HG03378 (cell line): ENCODE measurements around the gene HSPA4.
"Not testable (repeated sequence)": the region's sequence is repeated elsewhere in the genome, so short reads cannot be mapped to it uniquely, and the experiment has no call there.

Experiments
- ATAC-seq: cut with Tn5 transposase; IDR thresholded peaks from one replicate; pipeline ENCODE4 v1.9.1; 2021; ENCODE audit warnings: mild to moderate bottlenecking, moderate library complexity; ENCODE audit not compliant: unreplicated experiment

The HSPA4 gene

GRCh38 chr5:133121611-133122150 is 69.9 kb downstream of the HSPA4 start:
- ATAC-seq: no peak

- ATAC-seq: no peak
These were observed 70.9 kb downstream of the HSPA4 start for GRCh38 chr5:133122711-133123110.

GRCh38 chr5:133123297-133123696 is 71.5 kb downstream of the HSPA4 start:
- no peak for ATAC-seq

GRCh38 chr5:133124891-133125290 is 73.1 kb downstream of the HSPA4 start:
- ATAC-seq: no peak

- no peak for ATAC-seq
These were observed 76.3 kb downstream of the HSPA4 start for GRCh38 chr5:133128066-133128465.

- no peak for ATAC-seq
These were observed 77.5 kb downstream of the HSPA4 start for GRCh38 chr5:133129289-133129688.

- no peak for ATAC-seq
These were observed 78.1 kb downstream of the HSPA4 start for GRCh38 chr5:133129950-133130349.

GRCh38 chr5:133130387-133131118 is 78.7 kb downstream of the HSPA4 start:
- no peak for ATAC-seq

- ATAC-seq: no peak
These were observed 80.9 kb downstream of the HSPA4 start for GRCh38 chr5:133132717-133133116.

GRCh38 chr5:133133241-133133640 is 81.4 kb downstream of the HSPA4 start:
- not testable (repeated sequence) for ATAC-seq

- not testable (repeated sequence) for ATAC-seq
These were observed 85.1 kb downstream of the HSPA4 start for GRCh38 chr5:133136890-133137289.

- ATAC-seq: no peak
These were observed 88.5 kb downstream of the HSPA4 start for GRCh38 chr5:133140311-133140710.

- no peak for ATAC-seq
These were observed 89.9 kb downstream of the HSPA4 start for GRCh38 chr5:133141746-133142145.

- ATAC-seq: no peak
These were observed 91.0 kb downstream of the HSPA4 start for GRCh38 chr5:133142782-133143181.

GRCh38 chr5:133144245-133144981 is 92.6 kb downstream of the HSPA4 start:
- no peak for ATAC-seq

GRCh38 chr5:133145436-133146170 is 93.8 kb downstream of the HSPA4 start:
- no peak for ATAC-seq

- ATAC-seq: no peak
These were observed 95.6 kb downstream of the HSPA4 start for GRCh38 chr5:133147411-133147810.

- no peak for ATAC-seq
These were observed 96.2 kb downstream of the HSPA4 start for GRCh38 chr5:133147815-133148567.

GRCh38 chr5:133149345-133149744 is 97.5 kb downstream of the HSPA4 start:
- ATAC-seq: no peak

- ATAC-seq: no peak
These were observed 99.2 kb downstream of the HSPA4 start for GRCh38 chr5:133150909-133151544.
